Endodermal cell (in vitro differentiated cells): ENCODE data around the gene ZBTB49. TPM values are rescaled to one million over a fixed set of nuclear protein-coding genes. Genes with fewer than 3 reads are reported as not detected.

Experiments
- DNase-seq: peaks from one replicate; pipeline ENCODE4 v3.0.0-alpha.2; 2017
- H3K27ac ChIP-seq: 2 replicates; pipeline ENCODE4 v1.5.1; 2013; ENCODE audit warnings: mild to moderate bottlenecking, low read depth, low read length, moderate library complexity
- H3K27me3 ChIP-seq: 2 replicates; pipeline ENCODE4 v1.6.1; 2013; ENCODE audit warnings: mild to moderate bottlenecking, low read length, moderate library complexity; ENCODE audit not compliant: insufficient read depth, control insufficient read depth, poor library complexity, severe bottlenecking
- H3K36me3 ChIP-seq: 2 replicates; pipeline ENCODE4 v1.7.0; 2013; ENCODE audit warnings: mild to moderate bottlenecking, low read length, moderate library complexity; ENCODE audit not compliant: control insufficient read depth, insufficient read depth
- H3K4me1 ChIP-seq: one replicate; pipeline ENCODE4 v1.7.0; 2013; ENCODE audit warnings: low read length; ENCODE audit not compliant: control insufficient read depth, insufficient read depth
- H3K4me3 ChIP-seq: 2 replicates; pipeline ENCODE4 v1.5.1; 2013; ENCODE audit warnings: mild to moderate bottlenecking, low read length, moderate library complexity
- H3K9ac ChIP-seq: 2 replicates; pipeline ENCODE4 v1.6.1; 2013; ENCODE audit warnings: mild to moderate bottlenecking, low read length, moderate library complexity; ENCODE audit not compliant: poor library complexity, severe bottlenecking; ENCODE audit errors: extremely low read depth
- H3K9me3 ChIP-seq: 2 replicates; pipeline ENCODE4 v1.6.1; 2013; ENCODE audit warnings: mild to moderate bottlenecking, low read length, moderate library complexity; ENCODE audit not compliant: control insufficient read depth
- H3K27ac Mint-ChIP-seq: 2 replicates; pipeline ENCODE4 v1.8.0; 2020; ENCODE audit warnings: mixed read lengths
- H3K27me3 Mint-ChIP-seq: 2 replicates; pipeline ENCODE4 v1.8.0; 2021; ENCODE audit warnings: mild to moderate bottlenecking, mixed read lengths; ENCODE audit not compliant: insufficient read depth
- H3K36me3 Mint-ChIP-seq: 2 replicates; pipeline ENCODE4 v1.8.0; 2020; ENCODE audit warnings: low read depth, mixed read lengths
- H3K4me1 Mint-ChIP-seq: 2 replicates; pipeline ENCODE4 v1.8.0; 2020; ENCODE audit warnings: mixed read lengths
- H3K4me3 Mint-ChIP-seq: 2 replicates; pipeline ENCODE4 v1.8.0; 2020; ENCODE audit warnings: mild to moderate bottlenecking, moderate library complexity, mixed read lengths
- H3K9me3 Mint-ChIP-seq: 2 replicates; pipeline ENCODE4 v1.8.0; 2020; ENCODE audit warnings: mild to moderate bottlenecking, mixed read lengths
- CTCF ChIP-seq: fragments of 200-600 bp; sonication (generic); conservative IDR thresholded peaks from 2 replicates; pipeline ENCODE4 v1.5.0; 2021; ENCODE audit warnings: antibody characterized with exemption, mild to moderate bottlenecking
- WGBS, 2 experiments: methylation state at CpG; one replicate each; pipeline versions ENCODE4 v1.1.5 to v1.1.7; 2013; ENCODE audit warnings: missing lambda C conversion rate in 2 of 2, mixed read lengths in 1 of 2; ENCODE audit not compliant: insufficient coverage in 1 of 2, insufficient read length in 1 of 2; 5-methylcytosine and 5-hydroxymethylcytosine counted together
- total RNA-seq, 2 donors: library from RNA; stranded (reverse); fragmentation: NEBNext Ultra II Directional in 1 of 2; extraction: Animal tissue kit (Norgen Biotek cat#: 25700) in 1 of 2; gene quantifications; 2 replicates in 1 of 2; 3 replicates in 1 of 2; pipeline ENCODE4 v1.2.1, GENCODE V29; 2021

The ZBTB49 gene
- total RNA-seq, 2 donors from 2014 or later, result 5.9 to 8.0 TPM

- H3K36me3 Mint-ChIP-seq, result peaks cover 49% of the 10 kb centered on the region
- H3K9ac ChIP-seq, result no peak overlapping the region
These were observed 20.7 kb upstream of the ZBTB49 start for GRCh38 chr4:4269331-4269731.

GRCh38 chr4:4269856-4270255, 20.2 kb upstream of the ZBTB49 start:
- no peak for DNase-seq
- Histone ChIP-seq H3K4me1 (no peaks in the 10 kb centered on the region), H3K27me3 (no peaks in the 10 kb centered on the region), H3K4me3 (no peak overlapping the region), H3K27ac (no peak overlapping the region), H3K9me3 (no peaks in the 10 kb centered on the region), H3K9ac (no peak overlapping the region), H3K36me3 (peaks cover 58% of the 10 kb centered on the region)
- H3K27me3 Mint-ChIP-seq, result peaks cover under 1% of the 10 kb centered on the region
- WGBS, 2 experiments, result 98% methylated on average over 3 of the region's 4 CpGs; no CpG with 5 or more reads in 1 of the 2 experiments
- peaks cover 54% of the 10 kb centered on the region for H3K36me3 Mint-ChIP-seq
- H3K9me3 Mint-ChIP-seq, result peaks cover 2% of the 10 kb centered on the region
- no peak overlapping the region for H3K4me3 Mint-ChIP-seq
- no peaks in the 10 kb centered on the region for H3K4me1 Mint-ChIP-seq
- H3K27ac Mint-ChIP-seq, result no peak overlapping the region
- TF ChIP-seq CTCF, result no peak

More at GRCh38 chr4:4269331-4269731, 20.7 kb upstream of the ZBTB49 start:
- no peak overlapping the region for H3K4me3 Mint-ChIP-seq
- no peaks in the 10 kb centered on the region for H3K27me3 ChIP-seq
- no peak for DNase-seq
- H3K27me3 Mint-ChIP-seq, result peaks cover 4% of the 10 kb centered on the region
- no peaks in the 10 kb centered on the region for H3K9me3 ChIP-seq
- peaks cover 2% of the 10 kb centered on the region for H3K9me3 Mint-ChIP-seq
- peaks cover 53% of the 10 kb centered on the region for H3K36me3 ChIP-seq
- TF ChIP-seq CTCF, result no peak
- H3K4me1 ChIP-seq, result no peaks in the 10 kb centered on the region
- no peak overlapping the region for H3K27ac ChIP-seq
- no peak overlapping the region for H3K27ac Mint-ChIP-seq
- H3K4me3 ChIP-seq, result no peak overlapping the region
- no peaks in the 10 kb centered on the region for H3K4me1 Mint-ChIP-seq
- 93 to 96% methylated on average over 5 to 11 of the region's 11 CpGs for whole genome bisulfite sequencing, 2 experiments

GRCh38 chr4:4270529-4270928, 19.5 kb upstream of the ZBTB49 start:
- no peak overlapping the region for H3K9ac ChIP-seq
- no peaks in the 10 kb centered on the region for H3K4me1 ChIP-seq
- no peak overlapping the region for H3K27ac ChIP-seq
- Mint-ChIP-seq H3K36me3 (peaks cover 59% of the 10 kb centered on the region), H3K4me3 (no peak overlapping the region), H3K9me3 (peaks cover 2% of the 10 kb centered on the region), H3K27me3 (no peaks in the 10 kb centered on the region), H3K27ac (no peak overlapping the region), H3K4me1 (no peaks in the 10 kb centered on the region)
- DNase-seq, result no peak
- no peak overlapping the region for H3K4me3 ChIP-seq
- H3K36me3 ChIP-seq, result peaks cover 65% of the 10 kb centered on the region
- no peaks in the 10 kb centered on the region for H3K27me3 ChIP-seq
- no peaks in the 10 kb centered on the region for H3K9me3 ChIP-seq
- TF ChIP-seq CTCF, result no peak
- WGBS, 2 experiments, result 81 to 86% methylated on average over 3 to 4 of the region's 4 CpGs
